GM19240 (cell line): ENCODE data around the gene PPP3R1.
A peak's percentile ranks its signal among the peaks of the same experiment; 100 is the strongest.

Experiments
- DNase-seq: peaks from one replicate; pipeline ENCODE4 v3.0.0; 2011; ENCODE audit warnings: low spot score; ENCODE audit not compliant: insufficient read length

The PPP3R1 gene

GRCh38 chr2:68235090-68235489 lies 17.2 kb downstream of the PPP3R1 start:
- DNase-seq = no peak

DNA sequence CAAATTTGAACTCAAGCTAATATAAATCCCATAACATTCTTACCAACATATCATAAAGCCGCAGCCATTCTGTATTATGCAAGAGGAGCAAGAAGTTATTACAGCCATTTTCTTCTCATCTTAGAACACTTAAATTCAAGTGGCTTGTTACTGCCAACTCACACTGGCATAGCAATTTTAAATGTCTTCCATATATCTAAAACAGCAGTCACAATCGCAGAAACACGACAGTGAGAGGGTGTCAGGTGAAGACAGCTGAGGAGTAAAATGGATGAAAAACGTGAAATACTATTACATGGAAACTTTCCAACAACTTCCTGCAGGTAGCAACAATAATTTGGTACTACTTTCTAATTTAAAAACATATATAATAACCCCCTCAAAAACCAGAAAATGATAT lies 17.9 kb downstream of the PPP3R1 start:
- DNase-seq = no peak

DNA sequence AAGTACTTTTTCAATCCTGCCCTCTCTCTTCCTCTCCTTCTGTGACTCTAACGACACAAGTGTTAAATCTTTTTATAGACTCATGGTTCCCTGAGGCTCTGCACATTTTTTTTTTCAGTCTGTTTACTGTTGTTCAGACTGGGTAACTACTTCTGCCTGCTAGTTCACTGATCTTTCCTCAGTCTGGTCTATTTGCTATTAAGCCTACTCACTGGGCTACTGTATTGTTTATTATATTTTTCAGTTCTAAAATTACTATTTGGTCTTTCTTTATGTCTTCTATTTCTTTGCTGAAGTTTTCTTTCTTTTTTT lies 21.3 kb downstream of the PPP3R1 start:
- no peak for DNase-seq

GRCh38 chr2:68230241-68231060 lies 21.9 kb downstream of the PPP3R1 start:
- no peak for DNase-seq

DNA sequence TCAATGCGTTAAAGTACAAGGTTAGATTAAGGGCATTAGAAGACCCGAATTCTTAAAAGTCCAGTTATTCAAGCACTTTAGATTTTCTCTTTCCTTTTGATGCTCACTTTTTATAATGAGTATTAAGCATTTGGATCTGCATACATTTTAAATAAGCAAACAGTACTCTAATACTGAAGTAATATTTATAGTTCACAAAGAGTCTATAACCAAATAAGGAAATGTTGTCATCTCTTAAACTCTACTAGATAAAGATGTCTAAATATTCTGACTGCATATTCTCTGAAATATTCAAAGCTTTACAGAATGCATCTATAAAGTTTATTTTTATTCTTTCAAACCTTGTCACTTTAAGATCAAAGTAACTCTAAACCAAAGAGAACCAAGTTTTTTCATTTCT lies 25.5 kb downstream of the PPP3R1 start:
- no peak for DNase-seq

GRCh38 chr2:68225119-68225632 lies 27.2 kb downstream of the PPP3R1 start:
- no peak for DNase-seq

DNA sequence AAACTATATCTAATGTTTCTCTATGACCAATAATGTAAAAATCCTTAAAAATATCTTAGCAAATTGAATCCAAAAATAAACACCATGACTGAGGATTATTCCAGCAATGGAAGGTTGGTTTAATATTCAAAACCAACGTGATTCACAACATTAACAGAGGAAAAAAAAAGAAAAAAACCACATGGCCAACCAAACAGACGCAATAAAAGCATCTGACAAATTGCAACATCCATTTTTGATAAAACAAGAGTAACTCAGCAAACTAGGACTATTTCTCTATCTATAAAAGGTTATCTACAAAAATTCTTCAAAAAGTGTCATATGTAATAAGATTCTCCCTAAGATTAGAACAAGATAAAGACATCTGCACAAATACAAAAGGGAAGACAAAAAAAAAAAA lies 28.9 kb downstream of the PPP3R1 start:
- DNase-seq = no peak

DNA sequence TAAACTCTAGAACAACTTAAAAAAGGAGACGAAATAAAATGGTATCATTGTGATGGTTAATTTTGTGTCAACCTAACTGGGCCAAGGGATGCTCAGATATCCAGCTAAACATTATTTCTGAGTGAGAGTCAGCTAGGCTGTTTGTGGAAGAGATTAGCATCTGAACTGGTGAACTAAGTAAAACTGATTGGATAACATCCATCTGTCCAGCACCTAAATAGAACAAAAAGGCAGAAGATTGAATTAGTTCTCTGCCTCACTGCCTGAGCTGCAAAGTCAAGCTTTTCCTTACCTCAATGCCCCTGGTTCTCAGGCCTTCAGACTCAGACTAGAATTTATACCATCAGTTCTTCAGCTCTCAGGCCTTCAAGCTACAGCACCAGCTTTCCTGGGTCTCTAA lies 30.0 kb downstream of the PPP3R1 start:
- DNase-seq = no peak

DNA sequence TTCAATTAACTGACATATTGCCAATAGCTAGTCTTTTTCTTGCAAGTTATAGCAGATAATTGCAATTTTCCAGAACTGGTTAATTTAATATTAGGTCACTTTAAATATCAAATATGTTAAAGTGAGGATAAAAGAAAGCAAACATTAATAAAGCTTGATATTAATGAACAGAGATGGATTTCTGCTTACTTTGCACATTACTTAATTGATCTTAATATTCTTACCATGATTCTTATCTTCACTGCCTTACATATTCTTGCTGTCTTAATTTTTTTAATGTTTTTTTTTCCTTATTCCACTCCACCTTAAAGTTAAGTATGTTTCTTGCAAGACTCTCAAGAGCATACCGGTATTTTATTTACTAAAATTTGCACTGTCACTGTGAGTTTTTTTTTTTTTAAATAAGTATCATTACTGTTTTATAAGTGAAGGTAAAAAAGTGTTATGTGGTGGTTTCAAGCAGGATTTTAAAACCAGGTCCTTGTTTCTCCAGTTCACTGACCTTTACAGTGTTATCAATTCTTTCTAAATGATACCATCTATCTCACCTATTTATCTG lies 33.9 kb downstream of the PPP3R1 start:
- DNase-seq = no peak

DNA sequence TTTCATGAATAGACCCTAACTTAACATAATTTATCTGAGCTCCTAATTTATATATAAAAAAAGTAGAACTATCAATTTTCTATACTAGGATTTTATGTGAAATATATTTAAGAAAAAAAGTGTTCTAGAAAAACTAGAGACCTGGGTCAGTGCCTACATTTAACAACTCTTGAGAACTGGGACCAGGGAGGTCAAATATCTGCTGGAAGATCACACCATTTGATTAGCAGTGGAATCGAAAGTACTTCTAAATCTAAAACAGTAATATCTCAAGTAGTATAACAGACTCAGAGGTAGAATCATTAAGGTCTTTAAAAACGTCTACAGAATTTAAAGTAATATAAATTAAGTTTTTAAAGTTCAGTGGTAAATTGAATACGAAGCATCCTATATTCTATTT lies 34.6 kb downstream of the PPP3R1 start:
- DNase-seq = no peak

DNA sequence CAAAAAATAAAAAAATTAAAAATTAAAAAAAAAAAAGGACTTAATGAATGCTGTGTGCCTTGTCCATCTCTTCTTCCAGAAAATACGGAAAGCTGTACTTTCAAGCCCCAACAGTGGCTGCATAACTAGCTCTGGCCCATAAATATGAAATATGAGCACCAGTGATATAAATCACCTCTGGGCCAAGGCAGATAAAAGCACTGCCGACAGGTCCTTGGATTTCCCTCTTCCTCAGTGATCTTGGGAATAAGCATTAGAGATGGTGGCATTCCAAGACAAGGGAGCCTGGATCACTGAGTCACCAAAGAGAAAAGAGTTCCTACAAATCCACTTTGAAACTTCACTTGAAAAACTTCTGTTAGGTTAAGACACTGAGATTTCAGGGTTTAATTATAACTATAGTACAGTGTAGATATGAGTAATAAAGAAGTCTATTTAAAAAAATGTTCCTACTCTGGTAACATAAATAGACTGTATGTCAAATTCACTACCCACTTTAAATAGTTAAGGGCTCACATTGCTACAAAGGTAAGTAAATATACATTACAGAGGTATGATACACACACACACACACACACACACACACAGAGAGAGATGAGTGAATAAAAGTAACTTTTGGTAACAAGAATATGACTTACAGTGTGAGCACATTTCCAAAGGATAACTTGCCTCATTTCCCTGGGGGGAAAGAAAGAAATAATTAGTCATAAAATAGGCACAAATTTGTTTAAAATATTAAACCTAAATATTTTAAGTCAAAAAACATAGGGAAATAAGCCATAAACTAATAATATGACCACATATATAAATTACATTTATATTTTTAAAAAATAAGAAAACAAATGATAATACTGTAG lies 35.6 kb downstream of the PPP3R1 start:
- DNase-seq = no peak

DNA sequence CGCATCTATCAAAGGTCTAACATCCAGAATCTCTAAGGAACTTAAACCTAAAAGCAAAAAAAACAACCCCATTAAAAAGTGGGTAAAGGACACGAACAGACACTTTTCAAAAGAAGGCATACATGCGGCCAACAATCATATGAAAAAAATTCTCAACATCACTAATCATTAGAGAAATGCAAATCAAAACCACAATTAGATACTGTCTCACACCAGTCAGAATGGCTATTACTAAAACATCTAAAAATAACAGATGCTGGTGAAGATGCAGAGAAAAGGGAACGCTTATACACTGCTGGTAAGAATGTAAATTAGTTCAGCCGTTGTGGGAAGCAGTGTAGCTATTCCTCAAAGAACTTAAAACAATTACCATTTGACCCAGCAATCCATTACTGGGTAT lies 38.0 kb downstream of the PPP3R1 start:
- DNase-seq = no peak

DNA sequence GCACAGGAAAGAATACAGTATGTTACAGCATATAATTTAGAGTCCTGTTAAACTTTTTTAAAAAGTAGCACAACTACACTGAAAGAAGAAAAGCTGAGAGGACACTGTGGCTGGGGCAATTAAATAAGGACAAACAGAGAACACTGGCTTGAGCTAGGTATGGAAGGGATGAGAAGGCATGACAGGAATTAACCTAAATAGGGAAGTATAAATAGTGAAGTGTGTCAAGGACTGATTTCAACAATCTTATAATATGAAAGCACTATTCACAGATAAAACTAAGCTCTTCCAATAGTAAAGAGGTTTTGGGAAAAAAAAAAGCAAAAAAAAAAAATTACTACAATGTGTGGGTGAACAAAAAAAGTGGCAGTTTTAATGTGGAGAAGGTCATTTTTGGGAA lies 45.5 kb downstream of the PPP3R1 start:
- DNase-seq = no peak

- peak; percentile 48 for DNase-seq
These were observed 48.7 kb downstream of the PPP3R1 start for GRCh38 chr2:68203587-68203986.

- DNase-seq = no peak
These were observed 52.1 kb downstream of the PPP3R1 start for GRCh38 chr2:68200157-68200787.

GRCh38 chr2:68196120-68196716 lies 56.1 kb downstream of the PPP3R1 start:
- DNase-seq = no peak

DNA sequence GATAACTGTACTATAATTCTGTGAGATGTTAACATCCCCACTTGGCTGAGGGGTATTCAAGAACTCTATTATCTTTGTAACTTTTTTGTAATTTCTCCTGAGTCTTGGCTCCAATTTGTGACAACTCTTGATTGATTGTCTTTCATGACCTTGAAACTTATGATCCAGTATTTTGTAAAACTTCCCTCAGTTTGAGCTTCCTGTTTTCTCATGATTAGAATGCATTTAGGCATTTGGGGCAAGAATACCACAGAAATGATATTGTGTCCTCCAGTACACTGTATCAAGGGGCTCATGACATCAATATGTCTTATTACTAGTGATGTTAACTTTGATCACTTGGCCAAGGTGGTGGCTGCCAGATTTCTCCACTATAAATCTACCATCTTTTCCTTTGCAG lies 57.2 kb downstream of the PPP3R1 start:
- DNase-seq = no peak

DNA sequence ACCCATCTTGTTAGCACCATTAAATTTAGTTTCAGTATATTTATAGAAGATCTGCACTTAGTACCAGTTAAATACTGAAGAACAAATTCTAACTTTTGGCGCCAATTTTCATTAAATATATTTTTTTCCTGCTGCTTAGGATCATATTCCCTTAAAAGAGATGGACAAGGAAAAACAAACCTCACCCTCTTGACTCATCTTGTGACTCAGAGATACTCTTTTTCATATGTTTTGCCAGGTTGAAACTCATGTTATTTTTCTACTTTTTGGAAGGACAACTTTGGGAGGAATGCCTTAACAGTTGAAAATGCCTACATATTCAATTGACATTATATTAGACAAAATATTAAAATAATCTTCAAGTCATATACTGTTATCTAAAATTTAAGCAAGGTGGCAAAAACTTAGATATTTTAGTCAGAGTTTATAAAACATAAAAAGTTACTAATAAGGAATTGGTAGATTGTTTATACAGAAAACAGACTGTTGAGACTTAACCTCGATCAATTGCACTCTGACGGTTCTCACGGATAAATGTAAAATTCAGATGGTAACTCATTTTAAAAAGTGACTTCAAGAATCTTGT lies 58.5 kb downstream of the PPP3R1 start:
- no peak for DNase-seq

DNA sequence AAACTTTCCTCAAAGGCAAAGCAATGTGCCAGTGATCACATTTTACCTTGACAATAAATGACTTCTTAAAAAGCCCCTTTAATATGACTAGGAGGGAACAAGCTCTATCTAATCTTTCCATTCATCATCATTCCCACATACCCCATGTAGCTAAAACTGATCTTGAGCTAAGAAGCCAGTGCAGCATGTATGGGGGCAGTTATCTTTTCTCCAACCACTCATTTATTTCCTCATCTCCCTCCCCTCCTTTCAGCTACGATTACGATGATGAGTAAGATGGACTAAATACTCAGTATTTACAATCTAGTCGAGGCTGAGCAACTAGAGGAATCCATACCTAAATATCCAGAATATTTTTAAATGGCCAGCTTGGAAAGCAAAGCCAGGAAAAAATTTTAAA lies 59.2 kb downstream of the PPP3R1 start:
- DNase-seq = no peak

GRCh38 chr2:68190991-68191731 lies 61.2 kb downstream of the PPP3R1 start:
- DNase-seq = no peak
